ENCODE results near the gene PTPRG. TPM values are rescaled to one million over a fixed set of nuclear protein-coding genes. Genes with fewer than 3 reads are reported as not detected.

Gene PTPRG
- total and polyA plus RNA-seq, 2 experiments from 2014 or later, result 15.2 to 45.7 TPM

- Histone ChIP-seq H3K9me3 (ENCODE audit: low read depth) (no peaks in the 10 kb centered on the region), H3K27ac (no peak overlapping the region), H3K36me3 (no peaks in the 10 kb centered on the region), H3K4me1 (ENCODE audit: low read depth) (no peaks in the 10 kb centered on the region), H3K4me3 (no peak overlapping the region), H3K27me3 (no peaks in the 10 kb centered on the region)
- DNase-seq (ENCODE audit: low read depth in 1 of 2, low spot score in 1 of 2), result no peak
- TF ChIP-seq CTCF (IDR thresholded peaks at IDR 0.05; ENCODE audit: low read depth, low read length), result no peak
Observed at GRCh38 chr3:61765157-61765876, 203.9 kb downstream of the PTPRG start.

GRCh38 chr3:61768284-61769037, 207.1 kb downstream of the PTPRG start:
- Histone ChIP-seq H3K9me3 (ENCODE audit: low read depth) (no peaks in the 10 kb centered on the region), H3K27me3 (no peaks in the 10 kb centered on the region), H3K36me3 (no peaks in the 10 kb centered on the region), H3K4me1 (ENCODE audit: low read depth) (no peaks in the 10 kb centered on the region), H3K4me3 (no peak overlapping the region), H3K27ac (no peak overlapping the region)
- TF ChIP-seq CTCF (IDR thresholded peaks at IDR 0.05; ENCODE audit: low read depth, low read length), result no peak
- DNase-seq (ENCODE audit: low read depth in 1 of 2, low spot score in 1 of 2), result no peak

- no peaks in the 10 kb centered on the region for H3K9me3 ChIP-seq (ENCODE audit: low read depth)
- H3K4me3 ChIP-seq, result no peak overlapping the region
- no peaks in the 10 kb centered on the region for H3K4me1 ChIP-seq (ENCODE audit: low read depth)
- H3K27me3 ChIP-seq, result no peaks in the 10 kb centered on the region
- no peak overlapping the region for H3K27ac ChIP-seq
- H3K36me3 ChIP-seq, result no peaks in the 10 kb centered on the region
- no peak for DNase-seq (ENCODE audit: low read depth in 1 of 2, low spot score in 1 of 2)
- no peak for TF ChIP-seq CTCF (IDR thresholded peaks at IDR 0.05; ENCODE audit: low read depth, low read length)
Observed at GRCh38 chr3:61769266-61769990, 208.1 kb downstream of the PTPRG start.

- H3K36me3 ChIP-seq, result no peaks in the 10 kb centered on the region
- no peaks in the 10 kb centered on the region for H3K4me1 ChIP-seq (ENCODE audit: low read depth)
- H3K9me3 ChIP-seq (ENCODE audit: low read depth), result no peaks in the 10 kb centered on the region
- H3K27me3 ChIP-seq, result no peaks in the 10 kb centered on the region
- no peak overlapping the region for H3K27ac ChIP-seq
- no peak for DNase-seq (ENCODE audit: low read depth in 1 of 2, low spot score in 1 of 2)
- TF ChIP-seq CTCF (IDR thresholded peaks at IDR 0.05; ENCODE audit: low read depth, low read length), result no peak
- no peak overlapping the region for H3K4me3 ChIP-seq
Observed at GRCh38 chr3:61771976-61772375, 210.6 kb downstream of the PTPRG start.

GRCh38 chr3:61772456-61772855, 211.1 kb downstream of the PTPRG start:
- Histone ChIP-seq H3K27me3 (no peaks in the 10 kb centered on the region), H3K27ac (no peak overlapping the region), H3K36me3 (no peaks in the 10 kb centered on the region), H3K4me3 (no peak overlapping the region), H3K9me3 (ENCODE audit: low read depth) (no peaks in the 10 kb centered on the region), H3K4me1 (ENCODE audit: low read depth) (no peaks in the 10 kb centered on the region)
- no peak for DNase-seq (ENCODE audit: low read depth in 1 of 2, low spot score in 1 of 2)
- TF ChIP-seq CTCF (IDR thresholded peaks at IDR 0.05; ENCODE audit: low read depth, low read length), result no peak
